Measurements from ENCODE around the gene LRMDA.

LRMDA gene

GRCh38 chr10:76195654-76196390, 764.4 kb downstream of the LRMDA start:
- H3K4me2 ChIP-seq (ENCODE audit: low read length) = no peak overlapping the region
- H3K4me3 ChIP-seq (ENCODE audit: low read depth, low read length) = no peak overlapping the region
- H3K36me3 ChIP-seq (ENCODE audit: control insufficient read depth, insufficient read depth, low read length) = no peaks in the 10 kb centered on the region
- no peaks in the 10 kb centered on the region for H3K9me3 ChIP-seq (ENCODE audit: control insufficient read depth, low read length)
- no peak overlapping the region for H3K27ac ChIP-seq
- no peaks in the 10 kb centered on the region for H3K79me2 ChIP-seq
- H3K4me1 ChIP-seq = no peaks in the 10 kb centered on the region
- H2AFZ ChIP-seq = no peak overlapping the region
- H3K27me3 ChIP-seq (ENCODE audit: control insufficient read depth, insufficient read depth, low read length) = no peaks in the 10 kb centered on the region
- TF ChIP-seq CTCF (IDR thresholded peaks at IDR 0.05) = no peak
- H3K9ac ChIP-seq = no peak overlapping the region

- no peaks in the 10 kb centered on the region for H3K4me1 ChIP-seq
- H3K4me2 ChIP-seq (ENCODE audit: low read length) = no peak overlapping the region
- H3K79me2 ChIP-seq = no peaks in the 10 kb centered on the region
- H3K4me3 ChIP-seq (ENCODE audit: low read depth, low read length) = no peak overlapping the region
- no peak overlapping the region for H3K9ac ChIP-seq
- H3K9me3 ChIP-seq (ENCODE audit: control insufficient read depth, low read length) = no peaks in the 10 kb centered on the region
- H2AFZ ChIP-seq = no peak overlapping the region
- TF ChIP-seq CTCF (IDR thresholded peaks at IDR 0.05) = no peak
- H3K27me3 ChIP-seq (ENCODE audit: control insufficient read depth, insufficient read depth, low read length) = no peaks in the 10 kb centered on the region
- no peak overlapping the region for H3K27ac ChIP-seq
- H3K36me3 ChIP-seq (ENCODE audit: control insufficient read depth, insufficient read depth, low read length) = no peaks in the 10 kb centered on the region
Measured at GRCh38 chr10:76197293-76197692, 765.9 kb downstream of the LRMDA start.

- no peak overlapping the region for H3K4me3 ChIP-seq (ENCODE audit: low read depth, low read length)
- H3K27me3 ChIP-seq (ENCODE audit: control insufficient read depth, insufficient read depth, low read length) = no peaks in the 10 kb centered on the region
- no peak overlapping the region for H3K9ac ChIP-seq
- TF ChIP-seq CTCF (IDR thresholded peaks at IDR 0.05) = no peak
- H3K36me3 ChIP-seq (ENCODE audit: control insufficient read depth, insufficient read depth, low read length) = no peaks in the 10 kb centered on the region
- H3K9me3 ChIP-seq (ENCODE audit: control insufficient read depth, low read length) = no peaks in the 10 kb centered on the region
- H3K79me2 ChIP-seq = no peaks in the 10 kb centered on the region
- H2AFZ ChIP-seq = no peak overlapping the region
- no peaks in the 10 kb centered on the region for H3K4me1 ChIP-seq
- H3K4me2 ChIP-seq (ENCODE audit: low read length) = no peak overlapping the region
- H3K27ac ChIP-seq = no peak overlapping the region
Measured at GRCh38 chr10:76198287-76199035, 767.0 kb downstream of the LRMDA start.

GRCh38 chr10:76201962-76202361, 770.5 kb downstream of the LRMDA start:
- Histone ChIP-seq H3K79me2 (no peaks in the 10 kb centered on the region), H3K27me3 (ENCODE audit: control insufficient read depth, insufficient read depth, low read length) (no peaks in the 10 kb centered on the region), H2AFZ (no peak overlapping the region), H3K9ac (no peak overlapping the region), H3K36me3 (ENCODE audit: control insufficient read depth, insufficient read depth, low read length) (no peaks in the 10 kb centered on the region), H3K27ac (no peak overlapping the region), H3K4me3 (ENCODE audit: low read depth, low read length) (no peak overlapping the region), H3K4me2 (ENCODE audit: low read length) (no peak overlapping the region), H3K9me3 (ENCODE audit: control insufficient read depth, low read length) (no peaks in the 10 kb centered on the region), H3K4me1 (no peaks in the 10 kb centered on the region)
- no peak for TF ChIP-seq CTCF (IDR thresholded peaks at IDR 0.05)

Data from parathyroid adenoma (tissue), 2 donors.